HL-60 (cell line): ENCODE data around the gene FSTL4.

Source experiments
- TF ChIP-seq, protein P1 (sequence below): IDR thresholded peaks from one replicate; pipeline ENCODE4 v1.5.1; 2011; ENCODE audit warnings: low read length, control low read depth, inconsistent platforms; ENCODE audit not compliant: insufficient read depth
- TF ChIP-seq, protein P2 (sequence below): IDR thresholded peaks from 2 replicates; pipeline ENCODE4 v1.6.1; 2012; ENCODE audit warnings: low read depth; ENCODE audit not compliant: insufficient replicate concordance

DNA sequence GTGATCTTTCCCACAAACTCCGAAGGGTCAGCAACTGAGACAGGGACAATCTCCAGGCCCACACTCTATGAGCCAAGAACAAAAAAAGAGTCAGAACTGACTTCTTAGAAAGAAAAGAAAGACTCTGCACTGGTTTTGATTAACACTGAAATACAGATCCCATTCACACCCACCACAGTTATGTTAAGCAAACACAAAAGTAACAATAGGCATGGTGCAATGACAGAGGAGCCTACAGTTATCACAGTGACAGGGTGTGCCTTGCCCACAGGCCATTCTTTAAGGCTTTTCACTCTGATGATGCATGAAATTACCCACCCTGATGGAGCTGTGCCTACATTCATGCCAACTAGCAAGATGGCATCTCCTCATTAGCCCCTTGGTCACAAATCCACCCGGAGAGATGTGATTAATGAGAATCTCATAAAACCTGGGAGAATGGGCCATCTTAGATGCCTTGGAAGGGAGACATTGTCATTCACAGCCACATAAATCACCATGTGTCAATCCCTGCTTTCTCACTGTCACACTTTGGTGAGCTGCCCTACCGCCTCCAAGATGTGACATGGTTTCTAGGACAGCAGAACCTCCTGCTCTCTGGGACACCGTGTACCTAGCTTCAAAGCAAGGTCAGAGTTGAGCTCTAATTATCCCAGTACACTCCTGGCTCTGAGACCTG lies 27.6 kb upstream of the FSTL4 start:
- TF ChIP-seq, protein P1, sequence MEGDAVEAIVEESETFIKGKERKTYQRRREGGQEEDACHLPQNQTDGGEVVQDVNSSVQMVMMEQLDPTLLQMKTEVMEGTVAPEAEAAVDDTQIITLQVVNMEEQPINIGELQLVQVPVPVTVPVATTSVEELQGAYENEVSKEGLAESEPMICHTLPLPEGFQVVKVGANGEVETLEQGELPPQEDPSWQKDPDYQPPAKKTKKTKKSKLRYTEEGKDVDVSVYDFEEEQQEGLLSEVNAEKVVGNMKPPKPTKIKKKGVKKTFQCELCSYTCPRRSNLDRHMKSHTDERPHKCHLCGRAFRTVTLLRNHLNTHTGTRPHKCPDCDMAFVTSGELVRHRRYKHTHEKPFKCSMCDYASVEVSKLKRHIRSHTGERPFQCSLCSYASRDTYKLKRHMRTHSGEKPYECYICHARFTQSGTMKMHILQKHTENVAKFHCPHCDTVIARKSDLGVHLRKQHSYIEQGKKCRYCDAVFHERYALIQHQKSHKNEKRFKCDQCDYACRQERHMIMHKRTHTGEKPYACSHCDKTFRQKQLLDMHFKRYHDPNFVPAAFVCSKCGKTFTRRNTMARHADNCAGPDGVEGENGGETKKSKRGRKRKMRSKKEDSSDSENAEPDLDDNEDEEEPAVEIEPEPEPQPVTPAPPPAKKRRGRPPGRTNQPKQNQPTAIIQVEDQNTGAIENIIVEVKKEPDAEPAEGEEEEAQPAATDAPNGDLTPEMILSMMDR = no peak
- TF ChIP-seq, protein P2, sequence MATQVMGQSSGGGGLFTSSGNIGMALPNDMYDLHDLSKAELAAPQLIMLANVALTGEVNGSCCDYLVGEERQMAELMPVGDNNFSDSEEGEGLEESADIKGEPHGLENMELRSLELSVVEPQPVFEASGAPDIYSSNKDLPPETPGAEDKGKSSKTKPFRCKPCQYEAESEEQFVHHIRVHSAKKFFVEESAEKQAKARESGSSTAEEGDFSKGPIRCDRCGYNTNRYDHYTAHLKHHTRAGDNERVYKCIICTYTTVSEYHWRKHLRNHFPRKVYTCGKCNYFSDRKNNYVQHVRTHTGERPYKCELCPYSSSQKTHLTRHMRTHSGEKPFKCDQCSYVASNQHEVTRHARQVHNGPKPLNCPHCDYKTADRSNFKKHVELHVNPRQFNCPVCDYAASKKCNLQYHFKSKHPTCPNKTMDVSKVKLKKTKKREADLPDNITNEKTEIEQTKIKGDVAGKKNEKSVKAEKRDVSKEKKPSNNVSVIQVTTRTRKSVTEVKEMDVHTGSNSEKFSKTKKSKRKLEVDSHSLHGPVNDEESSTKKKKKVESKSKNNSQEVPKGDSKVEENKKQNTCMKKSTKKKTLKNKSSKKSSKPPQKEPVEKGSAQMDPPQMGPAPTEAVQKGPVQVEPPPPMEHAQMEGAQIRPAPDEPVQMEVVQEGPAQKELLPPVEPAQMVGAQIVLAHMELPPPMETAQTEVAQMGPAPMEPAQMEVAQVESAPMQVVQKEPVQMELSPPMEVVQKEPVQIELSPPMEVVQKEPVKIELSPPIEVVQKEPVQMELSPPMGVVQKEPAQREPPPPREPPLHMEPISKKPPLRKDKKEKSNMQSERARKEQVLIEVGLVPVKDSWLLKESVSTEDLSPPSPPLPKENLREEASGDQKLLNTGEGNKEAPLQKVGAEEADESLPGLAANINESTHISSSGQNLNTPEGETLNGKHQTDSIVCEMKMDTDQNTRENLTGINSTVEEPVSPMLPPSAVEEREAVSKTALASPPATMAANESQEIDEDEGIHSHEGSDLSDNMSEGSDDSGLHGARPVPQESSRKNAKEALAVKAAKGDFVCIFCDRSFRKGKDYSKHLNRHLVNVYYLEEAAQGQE = no peak
